Activated T-cell treated with anti-CD3 and anti-CD28 coated beads, Interleukin-2, amount 50 U/mL, for 1 hour (primary cell): ENCODE measurements around the gene FXYD6.
A peak's percentile ranks its signal among the peaks of the same experiment; 100 is the strongest.

ENCODE experiments used
- DNase-seq: peaks from one replicate; pipeline ENCODE4 v3.0.0-alpha.2; 2020

Gene FXYD6

DNA sequence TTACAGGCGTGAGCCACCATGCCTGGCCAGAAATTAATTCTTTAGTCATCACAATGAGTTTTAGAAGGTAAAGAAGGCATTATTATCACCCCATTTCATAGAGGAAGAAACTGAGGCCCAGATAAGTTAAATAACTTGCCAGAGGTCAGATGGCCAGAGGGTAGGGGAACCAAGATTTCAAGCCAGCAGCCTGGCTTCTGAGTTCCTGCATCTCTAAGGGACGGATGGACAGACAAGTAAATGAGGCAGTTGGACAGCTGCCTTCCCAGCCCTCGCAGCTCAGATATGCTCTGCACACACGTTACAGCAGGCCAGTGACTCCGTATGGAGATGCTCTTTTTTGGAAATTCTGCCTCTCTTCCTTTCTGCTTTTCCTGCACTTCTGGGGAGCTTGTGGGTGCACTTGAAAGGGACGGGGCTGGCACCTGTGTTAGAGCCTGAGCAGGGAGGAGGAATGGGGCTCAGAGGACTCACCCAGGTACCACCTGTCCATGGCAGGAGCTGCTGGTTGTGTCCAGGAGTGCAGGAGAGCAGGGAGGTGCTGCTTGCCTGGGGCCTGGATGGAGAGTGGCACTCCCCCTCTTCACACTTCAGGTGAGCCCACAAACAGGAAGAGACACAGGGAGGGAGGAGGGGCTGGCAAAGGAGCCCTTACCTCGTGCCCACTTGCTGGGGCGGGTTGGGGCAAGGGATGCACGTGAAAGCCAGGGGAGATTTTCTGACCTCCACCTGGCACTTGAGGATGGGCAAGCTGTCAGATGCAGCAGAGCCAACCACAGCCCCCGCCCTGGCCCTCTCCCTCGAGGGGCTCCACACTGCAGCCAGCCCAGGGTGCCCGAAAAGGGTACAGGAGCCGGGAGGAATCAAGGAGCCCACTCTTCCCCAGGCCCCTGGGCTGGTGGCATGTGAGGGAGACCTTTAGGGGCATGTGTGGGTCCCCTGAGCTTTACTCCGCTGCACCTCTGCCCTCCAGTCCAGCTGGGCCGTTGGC is 48.6 kb downstream of the FXYD6 start:
- DNase-seq = peak; percentile 37

- no peak for DNase-seq
These were observed 49.6 kb downstream of the FXYD6 start for GRCh38 chr11:117826832-117827231.

GRCh38 chr11:117826190-117826570 is 50.3 kb downstream of the FXYD6 start:
- no peak for DNase-seq

GRCh38 chr11:117825538-117826189 is 50.8 kb downstream of the FXYD6 start:
- no peak for DNase-seq

- no peak for DNase-seq
These were observed 51.6 kb downstream of the FXYD6 start, which contains the start of gene FXYD2 for GRCh38 chr11:117824571-117825537. FXYD2 (minus strand) TSS chr11:117824744; CDS start chr11:117824678, 66 bp downstream.

GRCh38 chr11:117823946-117824420 is 52.5 kb downstream of the FXYD6 start:
- peak; percentile 34 for DNase-seq

DNA sequence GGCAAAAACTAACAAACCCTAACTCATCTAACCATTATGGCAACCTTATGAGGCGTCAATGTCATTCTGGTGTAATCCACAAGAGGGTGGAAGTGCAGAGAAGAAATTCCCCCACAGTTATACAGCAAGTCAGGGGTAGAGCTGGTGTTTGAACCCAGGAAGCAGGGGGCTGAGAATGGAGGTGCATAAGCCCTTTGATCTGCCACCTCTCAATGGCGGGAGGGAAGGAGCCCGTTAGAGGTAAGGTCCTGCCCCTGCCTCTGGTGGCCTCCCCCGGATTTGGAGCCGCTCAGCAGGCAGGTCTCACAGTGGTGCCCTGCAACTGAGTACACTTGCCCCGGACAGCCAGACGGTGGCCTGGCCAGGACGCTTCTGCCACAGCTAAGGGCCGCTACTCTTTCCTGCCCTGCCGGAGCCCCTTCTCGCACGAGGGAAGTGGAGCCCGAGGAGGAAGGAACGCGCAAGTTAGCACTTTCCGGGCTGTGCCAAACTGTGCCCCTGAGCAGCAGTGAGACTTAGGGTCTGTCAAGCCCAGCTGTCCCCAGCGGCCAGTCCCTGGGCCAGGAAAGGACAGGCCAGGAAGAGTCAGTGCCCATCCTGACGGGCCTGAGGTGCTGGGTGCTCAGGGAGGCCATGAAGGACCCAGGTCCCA is 53.0 kb downstream of the FXYD6 start:
- DNase-seq = peak; percentile 48

DNA sequence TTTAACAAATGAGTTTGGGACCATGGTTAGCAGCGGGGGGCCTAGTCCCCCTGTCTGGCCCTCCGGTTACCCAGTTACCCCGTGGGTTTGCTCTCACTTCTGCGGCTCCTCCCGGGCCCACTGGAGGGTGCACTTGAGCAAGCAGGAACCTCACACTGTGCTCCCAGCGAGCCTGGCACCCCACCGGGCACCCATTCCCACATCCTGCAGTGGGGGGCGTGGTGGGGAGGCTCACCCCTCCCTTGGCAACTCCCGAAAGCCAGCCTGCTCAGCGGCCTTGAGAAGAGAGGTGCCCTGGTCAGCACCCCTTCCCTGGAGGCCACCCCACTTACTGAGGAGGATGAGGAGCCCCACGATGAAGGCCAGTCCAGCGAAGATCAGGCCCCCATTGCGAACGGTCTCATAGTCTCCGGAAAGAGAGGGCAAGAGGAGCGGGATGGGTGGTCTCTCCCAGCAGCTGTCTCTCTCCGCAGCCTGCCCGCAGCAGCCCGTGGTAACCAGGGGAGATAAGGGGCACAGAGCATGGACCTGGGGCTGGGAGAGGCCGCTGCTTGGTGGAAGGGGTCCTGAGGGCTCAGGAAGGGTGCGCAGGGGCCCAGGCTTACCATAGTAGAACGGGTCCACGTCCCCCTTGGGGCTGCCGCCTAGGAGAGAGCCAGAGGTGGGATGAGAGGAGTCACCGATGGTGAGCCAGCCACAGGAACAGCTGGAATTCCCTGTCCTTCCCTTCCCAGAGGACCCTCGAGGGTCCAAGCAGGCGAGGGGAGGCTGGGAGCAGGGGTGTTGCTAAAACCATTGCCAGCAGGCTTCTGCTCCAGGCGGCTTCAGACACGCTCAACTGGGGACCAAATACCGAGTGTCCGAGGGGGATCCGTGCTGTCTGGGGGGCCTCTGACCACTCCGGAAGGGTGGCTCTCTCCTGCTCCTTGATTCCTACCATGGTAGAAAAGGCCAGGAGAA is 54.1 kb downstream of the FXYD6 start:
- DNase-seq = peak; percentile 64

- DNase-seq = no peak
These were observed 55.0 kb downstream of the FXYD6 start for GRCh38 chr11:117821431-117821830.

DNA sequence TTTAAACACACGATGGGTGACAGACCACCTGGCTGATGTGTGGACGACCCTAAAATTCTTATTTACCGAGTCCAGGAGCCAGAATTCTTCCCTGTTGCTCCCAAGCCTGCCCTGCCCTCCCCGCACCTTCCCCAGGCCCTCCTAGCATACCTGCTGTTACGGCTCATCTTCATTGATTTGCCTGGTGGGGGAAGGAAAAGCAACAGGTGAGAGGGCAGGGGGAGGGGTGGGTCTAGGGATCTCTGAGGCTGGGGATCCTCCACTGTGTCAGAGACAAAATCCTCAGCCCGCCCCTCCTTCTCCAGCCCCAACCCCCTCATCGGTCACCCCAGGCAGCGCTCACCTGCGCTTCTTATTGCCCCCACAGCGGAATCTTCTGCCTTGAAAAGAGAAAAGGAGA is 55.9 kb downstream of the FXYD6 start:
- DNase-seq = no peak

DNA sequence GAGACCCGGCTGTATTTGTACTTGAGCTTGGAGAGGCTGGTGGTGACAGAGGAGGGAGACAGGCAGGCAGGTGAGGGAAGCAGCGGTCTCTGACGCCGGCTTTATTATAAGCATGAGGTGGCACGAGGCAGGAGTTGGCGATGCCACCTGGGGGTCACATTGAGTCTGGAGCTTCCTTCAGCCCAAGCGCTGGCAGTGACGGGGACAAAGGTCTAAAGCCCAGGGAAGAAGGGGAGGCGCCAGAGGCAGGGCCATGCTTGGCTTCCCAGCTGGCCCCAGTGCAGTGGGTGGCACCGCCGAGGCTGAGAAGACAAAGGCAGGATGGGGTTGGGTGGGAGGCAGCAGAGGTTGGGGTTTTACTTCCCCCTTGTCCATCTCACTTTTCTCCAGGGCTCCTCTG is 56.4 kb downstream of the FXYD6 start:
- DNase-seq = no peak

DNA sequence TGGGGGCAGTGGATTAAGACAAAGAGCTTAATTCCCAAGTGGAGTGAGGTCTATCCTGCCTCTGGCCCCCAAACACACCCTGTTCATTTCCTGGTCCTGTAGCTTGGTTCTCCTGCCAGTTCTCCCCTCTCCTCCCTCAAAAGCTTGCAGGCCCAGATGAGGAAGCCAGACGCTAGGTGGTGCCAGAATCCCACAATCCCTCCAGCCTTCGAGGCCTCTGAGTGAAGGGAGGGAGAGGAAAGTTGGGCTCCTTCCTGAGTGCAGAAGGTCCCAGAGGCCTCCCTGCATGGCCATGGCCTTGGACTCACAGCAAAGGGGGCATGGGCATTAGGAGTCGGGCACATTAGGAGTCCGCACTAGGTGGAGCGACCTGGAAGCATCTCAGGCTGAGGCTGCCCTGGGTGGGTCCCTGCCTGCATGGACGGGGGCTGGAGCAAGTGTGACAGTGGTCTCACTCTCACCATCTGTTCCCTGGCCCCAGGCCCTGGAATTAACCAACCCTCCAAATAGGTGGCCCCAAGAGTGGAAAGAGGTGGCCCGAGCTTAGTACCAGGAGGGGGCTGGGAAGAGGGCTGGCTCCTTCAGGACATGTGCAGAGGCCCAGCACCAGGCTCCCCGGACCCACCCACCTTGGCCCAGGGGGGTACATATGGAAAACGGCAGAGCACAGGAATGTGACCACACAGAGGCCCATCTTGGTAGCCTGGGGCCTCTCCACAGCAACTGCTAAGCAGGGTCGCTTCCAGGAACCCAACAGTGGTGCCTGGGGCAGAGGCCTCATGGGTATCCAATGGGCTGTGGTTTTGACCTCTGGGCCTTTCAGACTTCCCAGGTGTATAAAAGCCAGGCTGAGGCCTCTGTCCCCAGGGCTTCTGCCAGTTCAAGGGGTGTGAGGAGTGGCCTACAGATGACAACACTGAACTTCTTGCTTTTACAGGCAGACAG is 57.1 kb downstream of the FXYD6 start:
- no peak for DNase-seq

DNA sequence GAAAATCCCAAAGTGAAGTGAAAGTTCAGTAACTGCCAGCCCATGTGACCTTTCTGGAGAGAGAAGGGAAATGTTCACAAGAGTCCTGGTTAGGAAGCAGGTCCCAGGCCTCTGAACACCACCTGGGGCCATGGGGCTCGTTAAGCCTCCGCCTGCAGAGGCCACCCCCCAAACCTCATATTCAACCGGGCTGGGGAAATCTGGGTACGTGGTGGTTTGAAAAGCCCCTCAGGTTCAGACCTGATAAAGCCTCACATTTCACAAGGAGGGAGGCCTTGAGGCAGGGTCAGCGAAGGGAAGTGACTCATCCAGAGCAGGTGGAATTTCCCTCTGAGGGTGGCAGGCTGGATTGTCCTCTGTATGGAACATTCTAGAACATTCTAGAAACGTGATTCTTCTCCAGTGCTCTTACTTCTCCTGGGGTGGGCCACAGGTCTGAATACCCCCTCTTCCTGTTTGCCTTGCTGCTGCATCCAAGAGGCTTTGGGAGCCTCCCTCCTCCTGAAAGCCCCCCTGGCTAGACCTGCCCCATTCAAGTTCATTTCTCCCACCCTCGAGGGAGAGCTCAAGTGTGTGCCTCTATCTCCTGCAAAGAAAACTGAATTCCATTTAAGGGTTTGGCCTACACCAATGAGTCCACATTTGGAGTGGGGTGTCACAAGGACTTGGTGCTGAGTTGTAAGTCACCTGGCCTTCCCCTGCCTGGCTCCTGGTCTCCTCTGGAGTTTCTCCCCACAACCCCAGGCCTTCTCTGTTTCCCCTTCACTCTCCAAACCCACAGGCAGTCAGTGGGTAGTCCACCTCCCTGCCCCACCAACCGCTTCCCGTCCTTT is 58.2 kb downstream of the FXYD6 start:
- DNase-seq = no peak

DNA sequence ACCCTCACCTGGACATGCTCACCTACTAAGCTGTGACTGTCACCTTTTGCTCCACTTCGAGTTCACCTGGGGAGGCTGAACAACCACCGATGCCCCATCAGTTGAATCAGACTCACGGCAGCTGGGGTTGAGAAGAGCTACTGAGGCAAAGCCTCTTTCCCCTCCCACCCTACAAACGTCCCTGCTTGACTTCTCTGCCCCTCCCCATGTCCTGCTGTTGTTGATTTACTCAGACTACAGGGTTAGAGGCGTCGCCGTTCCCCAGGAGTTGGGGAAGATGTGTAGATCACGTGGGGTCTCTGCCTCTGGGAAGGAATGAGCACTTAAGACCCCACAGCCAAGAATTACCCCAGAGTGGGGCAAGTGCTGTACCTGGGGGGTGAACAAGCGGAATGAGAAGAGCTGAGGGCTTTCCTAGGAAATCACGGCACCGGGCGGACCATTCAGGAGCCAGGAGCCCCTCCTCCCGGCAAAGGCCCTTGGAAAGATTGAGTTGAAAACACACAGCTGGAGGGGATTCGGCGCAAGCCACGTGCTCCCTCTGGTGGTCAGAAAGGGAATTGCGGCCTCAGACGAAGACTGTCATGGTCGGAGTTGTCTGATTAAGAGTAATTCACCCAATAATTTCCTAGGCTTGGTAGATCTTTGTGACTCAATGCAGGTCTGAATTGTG is 59.0 kb downstream of the FXYD6 start:
- peak; percentile 88 for DNase-seq

DNA sequence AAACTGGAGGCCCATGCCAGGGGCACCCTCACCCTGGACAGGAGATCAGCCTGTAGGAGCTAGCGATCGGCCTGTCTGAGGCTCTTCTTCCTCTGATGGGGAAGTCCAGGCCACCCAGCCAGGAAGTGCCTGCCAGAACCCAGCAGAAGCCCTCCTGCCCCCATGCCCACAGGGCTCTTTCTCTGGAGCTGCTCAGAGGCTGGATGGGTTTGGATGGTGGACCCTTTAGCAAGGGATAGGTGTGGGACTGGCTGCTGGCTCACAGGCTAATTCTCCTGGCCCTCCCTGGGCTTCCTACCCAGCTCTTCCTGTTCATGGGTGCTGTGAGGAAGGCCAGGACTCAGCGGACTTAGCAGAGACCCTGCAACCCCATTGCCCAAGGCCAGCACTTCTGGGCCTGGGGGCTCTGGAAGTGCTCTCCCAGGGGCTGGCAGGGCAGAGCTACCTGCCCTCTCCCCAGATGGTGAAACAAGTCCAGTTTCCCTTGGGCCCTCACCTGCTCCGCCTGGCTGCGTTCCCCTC is 59.6 kb downstream of the FXYD6 start:
- DNase-seq = no peak

GRCh38 chr11:117816151-117816741 is 60.2 kb downstream of the FXYD6 start:
- no peak for DNase-seq

GRCh38 chr11:117815262-117815803 is 61.1 kb downstream of the FXYD6 start:
- peak; percentile 66 for DNase-seq
